Endothelial cell of umbilical vein (primary cell): ENCODE results near the gene ADGRG3. TPM values are rescaled to one million over a fixed set of nuclear protein-coding genes. Genes with fewer than 3 reads are reported as not detected.

ENCODE experiments used
- BruUV-seq: library from RNA; stranded (reverse); fragments of 400-500 nt; replicated peaks from 2 replicates; lab custom pipeline; 2021; lab: Mats Ljungman, UMichigan
- CTCF ChIA-PET: fragments of 300-600, 350-600 bp; sonication (Branson Sonifier 250); formaldehyde crosslinking; loops from one replicate; lab custom pipeline; 2021; ENCODE audit warnings: antibody characterized with exemption, inconsistent platforms; lab: Charles Lee
- POLR2A ChIA-PET: fragments of 300-600, 350-600 bp; sonication (Branson Sonifier 250); formaldehyde crosslinking; loops from one replicate; lab custom pipeline; 2021; ENCODE audit warnings: antibody characterized with exemption, inconsistent platforms; lab: Charles Lee
- DNase-seq: peaks from one replicate; pipeline ENCODE4 v3.0.0-alpha.2; 2011; ENCODE audit warnings: low read depth, low spot score
- FAIRE-seq: peaks from 2 replicates; lab custom pipeline; 2011; peaks lifted over from hg19 to GRCh38; lab: Jason Lieb, UNC
- H2AFZ ChIP-seq: 2 replicates; pipeline ENCODE4 v1.6.0; 2012; ENCODE audit warnings: low read depth, low read length, control low read depth, inconsistent platforms
- H3K27ac ChIP-seq: 2 replicates; pipeline ENCODE4 v1.5.1; 2011; ENCODE audit warnings: low read depth, mild to moderate bottlenecking, control low read depth, low read length, moderate library complexity; ENCODE audit not compliant: insufficient read depth
- H3K27me3 ChIP-seq, 2 experiments: 2 replicates each; pipeline versions ENCODE4 v1.6.0 to v1.6.1; 2011; ENCODE audit warnings: low read length in 2 of 2, mixed read lengths in 1 of 2; ENCODE audit not compliant: control insufficient read depth in 2 of 2, insufficient read depth in 2 of 2
- H3K36me3 ChIP-seq, 2 experiments: 2 replicates in 1 of 2; 3 replicates in 1 of 2; pipeline ENCODE4 v1.5.1; 2011; ENCODE audit warnings: low read length in 2 of 2, mild to moderate bottlenecking in 1 of 2, moderate library complexity in 1 of 2; ENCODE audit not compliant: control insufficient read depth in 2 of 2, insufficient read depth in 2 of 2; ENCODE audit errors: extremely low read depth in 1 of 2
- H3K4me1 ChIP-seq: 3 replicates; pipeline ENCODE4 v1.5.1; 2011; ENCODE audit warnings: mild to moderate bottlenecking, low read length; ENCODE audit not compliant: control insufficient read depth, insufficient read depth; ENCODE audit errors: extremely low read depth
- H3K4me2 ChIP-seq: 2 replicates; pipeline ENCODE4 v1.6.1; 2011; ENCODE audit warnings: low read length, control low read depth, mixed read lengths; ENCODE audit not compliant: insufficient read depth
- H3K4me3 ChIP-seq, 3 experiments: fragments of 200-600 bp in 1 of 3; sonication (generic), shearing (Covaris generic) in 1 of 3; replicated peaks in 1 of 3; 2 replicates each; pipeline ENCODE4 v1.5.1; 2011 to 2016; ENCODE audit warnings: control low read depth in 3 of 3, low read length in 3 of 3, mild to moderate bottlenecking in 2 of 3, inconsistent platforms in 1 of 3, low read depth in 1 of 3, moderate library complexity in 1 of 3; ENCODE audit not compliant: insufficient read depth in 1 of 3
- H3K79me2 ChIP-seq: 2 replicates; pipeline ENCODE4 v1.6.0; 2012; ENCODE audit warnings: low read length, inconsistent platforms; ENCODE audit not compliant: control insufficient read depth, insufficient read depth
- H3K9ac ChIP-seq: replicated peaks from 2 replicates; pipeline ENCODE3; 2011; ENCODE audit warnings: low read length, control low read depth; ENCODE audit not compliant: insufficient read depth; ENCODE audit errors: extremely low read depth
- H3K9me1 ChIP-seq: replicated peaks from 3 replicates; pipeline ENCODE4 v1.6.0; 2011; ENCODE audit warnings: mild to moderate bottlenecking, low read length; ENCODE audit not compliant: control insufficient read depth, insufficient read depth; ENCODE audit errors: extremely low read depth
- H3K9me3 ChIP-seq: replicated peaks from 2 replicates; pipeline ENCODE4 v1.5.1; 2012; ENCODE audit warnings: low read length, inconsistent platforms; ENCODE audit not compliant: control insufficient read depth, insufficient read depth
- H4K20me1 ChIP-seq: replicated peaks from 2 replicates; pipeline ENCODE3; 2011; ENCODE audit warnings: mild to moderate bottlenecking, low read length; ENCODE audit not compliant: control insufficient read depth, insufficient read depth; ENCODE audit errors: extremely low read depth
- EZH2 ChIP-seq: IDR thresholded peaks from 2 replicates; pipeline ENCODE4 v1.6.1; 2012; ENCODE audit warnings: borderline replicate concordance, low read depth, mild to moderate bottlenecking, moderate library complexity, low read length, inconsistent platforms; ENCODE audit not compliant: severe bottlenecking
- FOS ChIP-seq: IDR thresholded peaks from 2 replicates; pipeline ENCODE4 v1.6.1; 2011; ENCODE audit warnings: mild to moderate bottlenecking, low read length, moderate library complexity, borderline replicate concordance; ENCODE audit not compliant: insufficient read depth
- GATA2 ChIP-seq: IDR thresholded peaks from 2 replicates; pipeline ENCODE4 v1.7.0; 2011; ENCODE audit warnings: low read depth, mild to moderate bottlenecking, moderate library complexity, mixed read lengths, low read length; ENCODE audit not compliant: insufficient read length, insufficient read depth
- MYC ChIP-seq: IDR thresholded peaks from one replicate; pipeline ENCODE4 v1.6.1; 2011; ENCODE audit warnings: mild to moderate bottlenecking, low read depth, low read length
- POLR2A ChIP-seq: IDR thresholded peaks from 2 replicates; pipeline ENCODE4 v1.6.1; 2012; ENCODE audit warnings: low read depth, mild to moderate bottlenecking, control low read depth, low read length
- POLR2AphosphoS5 ChIP-seq: IDR thresholded peaks from 2 replicates; pipeline ENCODE4 v1.6.1; 2012; ENCODE audit warnings: low read depth, mild to moderate bottlenecking, control low read depth, low read length, moderate library complexity; ENCODE audit not compliant: insufficient read depth
- dilution Hi-C: fragments of 300-500 bp; cut with MboI; formaldehyde crosslinking; loops from one replicate; pipeline ENCODE4 v1.15.0; 2019; ENCODE audit warnings: low sequenced_read_pairs; ENCODE audit not compliant: extremely low pct_ligation_motif_present
- intact Hi-C: fragments of 100-400 bp; cut with micrococcal nuclease; formaldehyde crosslinking; loops from one replicate; pipeline ENCODE4 v1.10.0; 2022
- polyA plus RNA-seq, 4 experiments: library from polyadenylated mRNA; depleted of rRNA in 3 of 4; stranded (reverse) in 3 of 4; unstranded in 1 of 4; fragments of >200 nt; gene quantifications; 2 replicates each; pipeline versions ENCODE4 v1.2.1 to v1.2.3, GENCODE V29; 2011 to 2012; ENCODE audit warnings: missing spikeins in 1 of 4
- total RNA-seq: library from RNA; stranded (reverse); gene quantifications from 2 replicates; pipeline ENCODE4 v1.2.3, GENCODE V29; 2021
- TF ChIP-seq, protein P1 (sequence below): IDR thresholded peaks from 2 replicates; pipeline ENCODE4 v1.6.1; 2011; ENCODE audit not compliant: insufficient read depth, insufficient read length
- TF ChIP-seq, protein P2 (sequence below), 2 donors: IDR thresholded peaks; 1 replicate in 1 of 2; 2 replicates in 1 of 2; pipeline ENCODE4 v1.5.1; 2011; ENCODE audit warnings: low read length in 2 of 2, mild to moderate bottlenecking in 2 of 2, moderate library complexity in 2 of 2, control low read depth in 1 of 2, inconsistent platforms in 1 of 2, low read depth in 1 of 2; ENCODE audit not compliant: insufficient read depth in 1 of 2; ENCODE audit errors: extremely low read depth in 1 of 2

The ADGRG3 gene
- total and polyA plus RNA-seq, 2 donors (not counting 3 experiments of a cell fraction or from before 2014, with no cell fraction given) = not detected

DNA sequence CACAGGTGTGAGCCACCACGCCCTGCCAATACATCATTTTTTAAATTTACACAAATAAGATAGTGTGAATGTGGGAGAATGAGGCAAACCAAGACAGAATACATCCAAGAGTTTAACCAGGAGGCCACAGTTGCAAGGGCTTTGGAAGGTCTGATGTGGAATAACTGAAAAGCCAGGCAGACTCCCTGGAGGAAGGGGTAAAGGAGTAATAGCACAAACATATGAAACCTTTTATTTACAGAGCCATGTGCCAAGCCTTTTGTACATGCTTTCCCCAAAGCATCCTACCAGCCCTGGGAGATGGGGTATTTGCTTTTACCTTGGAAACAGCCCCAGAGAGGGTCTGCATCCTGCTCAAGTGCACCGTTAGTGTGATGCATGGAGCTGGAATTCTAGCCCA lies 4.7 kb downstream of the ADGRG3 start:
- H3K9me1 ChIP-seq = no peaks in the 10 kb centered on the region
- BruUV-seq = no TSS peak
- no peak overlapping the region for H2AFZ ChIP-seq
- POLR2A ChIA-PET = no interaction called here
- no peak overlapping the region for H3K9ac ChIP-seq
- dilution Hi-C loops (no loop called here), intact Hi-C loops (no loop called here)
- H3K79me2 ChIP-seq = no peaks in the 10 kb centered on the region
- no peak overlapping the region for H3K4me3 ChIP-seq
- H3K36me3 ChIP-seq = no peaks in the 10 kb centered on the region
- DNase-seq (no peak), FAIRE-seq (no peak)
- peaks cover 4% of the 10 kb centered on the region for H3K4me1 ChIP-seq
- H4K20me1 ChIP-seq = no peaks in the 10 kb centered on the region
- no peak overlapping the region for H3K4me2 ChIP-seq
- H3K27ac ChIP-seq = no peak overlapping the region
- TF ChIP-seq EZH2 = no peak
- TF ChIP-seq POLR2A = no peak
- TF ChIP-seq, protein P1, sequence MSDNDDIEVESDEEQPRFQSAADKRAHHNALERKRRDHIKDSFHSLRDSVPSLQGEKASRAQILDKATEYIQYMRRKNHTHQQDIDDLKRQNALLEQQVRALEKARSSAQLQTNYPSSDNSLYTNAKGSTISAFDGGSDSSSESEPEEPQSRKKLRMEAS = no peak
- no peak for TF ChIP-seq FOS
- no peak for TF ChIP-seq MYC
- no peak for TF ChIP-seq GATA2
- TF ChIP-seq, protein P2, sequence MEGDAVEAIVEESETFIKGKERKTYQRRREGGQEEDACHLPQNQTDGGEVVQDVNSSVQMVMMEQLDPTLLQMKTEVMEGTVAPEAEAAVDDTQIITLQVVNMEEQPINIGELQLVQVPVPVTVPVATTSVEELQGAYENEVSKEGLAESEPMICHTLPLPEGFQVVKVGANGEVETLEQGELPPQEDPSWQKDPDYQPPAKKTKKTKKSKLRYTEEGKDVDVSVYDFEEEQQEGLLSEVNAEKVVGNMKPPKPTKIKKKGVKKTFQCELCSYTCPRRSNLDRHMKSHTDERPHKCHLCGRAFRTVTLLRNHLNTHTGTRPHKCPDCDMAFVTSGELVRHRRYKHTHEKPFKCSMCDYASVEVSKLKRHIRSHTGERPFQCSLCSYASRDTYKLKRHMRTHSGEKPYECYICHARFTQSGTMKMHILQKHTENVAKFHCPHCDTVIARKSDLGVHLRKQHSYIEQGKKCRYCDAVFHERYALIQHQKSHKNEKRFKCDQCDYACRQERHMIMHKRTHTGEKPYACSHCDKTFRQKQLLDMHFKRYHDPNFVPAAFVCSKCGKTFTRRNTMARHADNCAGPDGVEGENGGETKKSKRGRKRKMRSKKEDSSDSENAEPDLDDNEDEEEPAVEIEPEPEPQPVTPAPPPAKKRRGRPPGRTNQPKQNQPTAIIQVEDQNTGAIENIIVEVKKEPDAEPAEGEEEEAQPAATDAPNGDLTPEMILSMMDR (IDR thresholded peaks at IDR 0.05; ENCODE audit: extremely low read depth in 1 of 2, insufficient read depth in 1 of 2, low read depth in 1 of 2, low read length in 2 of 2) = no peak
- no peak for TF ChIP-seq POLR2AphosphoS5
- CTCF ChIA-PET = interaction anchor here (1.5 kb wide), 1 partner anchor 82 kb away, joined by 6 read pairs; no protein-coding TSS in a partner anchor
- H3K9me3 ChIP-seq = no peaks in the 10 kb centered on the region
- peaks cover 13 to 14% of the 10 kb centered on the region in 2 experiments for H3K27me3 ChIP-seq
